ENCODE data around the gene SMIM33. TPM values are rescaled to one million over a fixed set of nuclear protein-coding genes. Genes with fewer than 3 reads are reported as not detected.

Gene SMIM33
- total RNA-seq, 1 experiment from 2014 or later, result not detected

DNA sequence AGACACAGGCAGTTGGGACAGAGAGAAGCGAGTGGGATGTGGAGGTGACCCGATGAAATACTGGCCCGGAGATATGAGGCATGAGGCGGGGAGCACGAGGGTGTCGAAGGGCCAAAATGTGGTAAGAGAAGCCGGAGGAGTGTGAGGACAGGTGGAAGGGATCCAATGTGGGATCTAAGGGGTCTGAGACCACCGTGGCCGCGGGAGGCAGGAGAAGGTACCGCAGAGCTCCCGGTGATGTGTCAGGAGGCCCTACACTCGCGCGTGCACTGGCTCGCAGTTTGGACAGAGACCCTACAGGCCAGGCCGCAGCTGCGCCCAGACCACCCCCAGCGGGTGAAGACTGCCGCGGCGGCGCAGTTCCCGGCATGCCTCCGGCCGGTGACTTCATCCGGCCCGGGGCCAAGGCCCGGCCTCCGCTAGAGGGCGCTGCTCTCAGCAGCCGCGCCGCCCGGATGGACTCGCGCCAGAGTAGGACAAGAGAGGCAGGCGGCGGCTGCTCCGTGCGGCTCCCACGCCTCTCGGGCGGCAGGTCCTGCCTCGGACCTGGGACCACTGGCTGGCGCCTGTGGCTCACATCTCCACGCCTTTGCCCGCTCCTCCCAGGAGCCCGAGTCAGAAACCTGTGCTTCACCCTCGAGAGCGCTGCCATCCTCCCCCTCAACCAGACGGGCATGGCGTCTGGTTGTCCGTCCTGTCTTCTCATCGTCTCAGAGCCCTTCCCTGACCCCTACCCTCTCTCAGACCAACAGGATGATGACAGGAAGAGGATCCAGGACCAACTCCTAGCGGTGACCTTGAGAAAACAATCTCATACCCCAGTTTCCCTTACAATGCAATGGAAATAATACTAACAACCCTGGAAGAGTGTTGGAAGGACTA, 47.1 kb downstream of the SMIM33 start (continued):
- TF ChIP-seq, protein P1, sequence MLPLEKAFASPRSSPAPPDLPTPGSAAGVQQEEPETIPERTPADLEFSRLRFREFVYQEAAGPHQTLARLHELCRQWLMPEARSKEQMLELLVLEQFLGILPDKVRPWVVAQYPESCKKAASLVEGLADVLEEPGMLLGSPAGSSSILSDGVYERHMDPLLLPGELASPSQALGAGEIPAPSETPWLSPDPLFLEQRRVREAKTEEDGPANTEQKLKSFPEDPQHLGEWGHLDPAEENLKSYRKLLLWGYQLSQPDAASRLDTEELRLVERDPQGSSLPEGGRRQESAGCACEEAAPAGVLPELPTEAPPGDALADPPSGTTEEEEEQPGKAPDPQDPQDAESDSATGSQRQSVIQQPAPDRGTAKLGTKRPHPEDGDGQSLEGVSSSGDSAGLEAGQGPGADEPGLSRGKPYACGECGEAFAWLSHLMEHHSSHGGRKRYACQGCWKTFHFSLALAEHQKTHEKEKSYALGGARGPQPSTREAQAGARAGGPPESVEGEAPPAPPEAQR (CRISPR knock-in tag; IDR thresholded peaks at IDR 0.05), result no peak
- TF ChIP-seq TEAD4 (CRISPR knock-in tag; IDR thresholded peaks at IDR 0.05), result peak; percentile 23; the same call in 1 of the 2 replicates
- TF ChIP-seq, protein P2, sequence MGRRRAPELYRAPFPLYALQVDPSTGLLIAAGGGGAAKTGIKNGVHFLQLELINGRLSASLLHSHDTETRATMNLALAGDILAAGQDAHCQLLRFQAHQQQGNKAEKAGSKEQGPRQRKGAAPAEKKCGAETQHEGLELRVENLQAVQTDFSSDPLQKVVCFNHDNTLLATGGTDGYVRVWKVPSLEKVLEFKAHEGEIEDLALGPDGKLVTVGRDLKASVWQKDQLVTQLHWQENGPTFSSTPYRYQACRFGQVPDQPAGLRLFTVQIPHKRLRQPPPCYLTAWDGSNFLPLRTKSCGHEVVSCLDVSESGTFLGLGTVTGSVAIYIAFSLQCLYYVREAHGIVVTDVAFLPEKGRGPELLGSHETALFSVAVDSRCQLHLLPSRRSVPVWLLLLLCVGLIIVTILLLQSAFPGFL (CRISPR knock-in tag; IDR thresholded peaks at IDR 0.05; ENCODE audit: borderline replicate concordance), result no peak
- TF ChIP-seq, protein P3, sequence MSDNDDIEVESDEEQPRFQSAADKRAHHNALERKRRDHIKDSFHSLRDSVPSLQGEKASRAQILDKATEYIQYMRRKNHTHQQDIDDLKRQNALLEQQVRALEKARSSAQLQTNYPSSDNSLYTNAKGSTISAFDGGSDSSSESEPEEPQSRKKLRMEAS (CRISPR knock-in tag; IDR thresholded peaks at IDR 0.05), result peak; percentile 93
- 0 out of 2 replicates have a peak, but pooled peaks have one; percentile 20 for TF ChIP-seq EMX1 (CRISPR knock-in tag; IDR thresholded peaks at IDR 0.05)
- peak; percentile 88; the same call in 1 of the 2 replicates for TF ChIP-seq JUN (CRISPR knock-in tag; IDR thresholded peaks at IDR 0.05)
- TF ChIP-seq ETV6 (CRISPR knock-in tag; IDR thresholded peaks at IDR 0.05), result peak; percentile 91
- TF ChIP-seq, protein P4, sequence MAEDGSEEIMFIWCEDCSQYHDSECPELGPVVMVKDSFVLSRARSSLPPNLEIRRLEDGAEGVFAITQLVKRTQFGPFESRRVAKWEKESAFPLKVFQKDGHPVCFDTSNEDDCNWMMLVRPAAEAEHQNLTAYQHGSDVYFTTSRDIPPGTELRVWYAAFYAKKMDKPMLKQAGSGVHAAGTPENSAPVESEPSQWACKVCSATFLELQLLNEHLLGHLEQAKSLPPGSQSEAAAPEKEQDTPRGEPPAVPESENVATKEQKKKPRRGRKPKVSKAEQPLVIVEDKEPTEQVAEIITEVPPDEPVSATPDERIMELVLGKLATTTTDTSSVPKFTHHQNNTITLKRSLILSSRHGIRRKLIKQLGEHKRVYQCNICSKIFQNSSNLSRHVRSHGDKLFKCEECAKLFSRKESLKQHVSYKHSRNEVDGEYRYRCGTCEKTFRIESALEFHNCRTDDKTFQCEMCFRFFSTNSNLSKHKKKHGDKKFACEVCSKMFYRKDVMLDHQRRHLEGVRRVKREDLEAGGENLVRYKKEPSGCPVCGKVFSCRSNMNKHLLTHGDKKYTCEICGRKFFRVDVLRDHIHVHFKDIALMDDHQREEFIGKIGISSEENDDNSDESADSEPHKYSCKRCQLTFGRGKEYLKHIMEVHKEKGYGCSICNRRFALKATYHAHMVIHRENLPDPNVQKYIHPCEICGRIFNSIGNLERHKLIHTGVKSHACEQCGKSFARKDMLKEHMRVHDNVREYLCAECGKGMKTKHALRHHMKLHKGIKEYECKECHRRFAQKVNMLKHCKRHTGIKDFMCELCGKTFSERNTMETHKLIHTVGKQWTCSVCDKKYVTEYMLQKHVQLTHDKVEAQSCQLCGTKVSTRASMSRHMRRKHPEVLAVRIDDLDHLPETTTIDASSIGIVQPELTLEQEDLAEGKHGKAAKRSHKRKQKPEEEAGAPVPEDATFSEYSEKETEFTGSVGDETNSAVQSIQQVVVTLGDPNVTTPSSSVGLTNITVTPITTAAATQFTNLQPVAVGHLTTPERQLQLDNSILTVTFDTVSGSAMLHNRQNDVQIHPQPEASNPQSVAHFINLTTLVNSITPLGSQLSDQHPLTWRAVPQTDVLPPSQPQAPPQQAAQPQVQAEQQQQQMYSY (CRISPR knock-in tag; IDR thresholded peaks at IDR 0.05), result peak; percentile 70
- peak; percentile 32; the same call in 1 of the 2 replicates for TF ChIP-seq TP53 (CRISPR knock-in tag; IDR thresholded peaks at IDR 0.05)
- no peak for TF ChIP-seq ZNF219 (CRISPR knock-in tag; IDR thresholded peaks at IDR 0.05; ENCODE audit: borderline replicate concordance)
- TF ChIP-seq, protein P5, sequence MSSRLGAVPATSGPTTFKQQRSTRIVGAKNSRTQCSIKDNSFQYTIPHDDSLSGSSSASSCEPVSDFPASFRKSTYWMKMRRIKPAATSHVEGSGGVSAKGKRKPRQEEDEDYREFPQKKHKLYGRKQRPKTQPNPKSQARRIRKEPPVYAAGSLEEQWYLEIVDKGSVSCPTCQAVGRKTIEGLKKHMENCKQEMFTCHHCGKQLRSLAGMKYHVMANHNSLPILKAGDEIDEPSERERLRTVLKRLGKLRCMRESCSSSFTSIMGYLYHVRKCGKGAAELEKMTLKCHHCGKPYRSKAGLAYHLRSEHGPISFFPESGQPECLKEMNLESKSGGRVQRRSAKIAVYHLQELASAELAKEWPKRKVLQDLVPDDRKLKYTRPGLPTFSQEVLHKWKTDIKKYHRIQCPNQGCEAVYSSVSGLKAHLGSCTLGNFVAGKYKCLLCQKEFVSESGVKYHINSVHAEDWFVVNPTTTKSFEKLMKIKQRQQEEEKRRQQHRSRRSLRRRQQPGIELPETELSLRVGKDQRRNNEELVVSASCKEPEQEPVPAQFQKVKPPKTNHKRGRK (CRISPR knock-in tag; IDR thresholded peaks at IDR 0.05; ENCODE audit: borderline replicate concordance), result no peak
- TF ChIP-seq, protein P6, sequence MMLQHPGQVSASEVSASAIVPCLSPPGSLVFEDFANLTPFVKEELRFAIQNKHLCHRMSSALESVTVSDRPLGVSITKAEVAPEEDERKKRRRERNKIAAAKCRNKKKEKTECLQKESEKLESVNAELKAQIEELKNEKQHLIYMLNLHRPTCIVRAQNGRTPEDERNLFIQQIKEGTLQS (CRISPR knock-in tag; conservative IDR thresholded peaks at IDR 0.05), result no peak
- TF ChIP-seq, protein P7, sequence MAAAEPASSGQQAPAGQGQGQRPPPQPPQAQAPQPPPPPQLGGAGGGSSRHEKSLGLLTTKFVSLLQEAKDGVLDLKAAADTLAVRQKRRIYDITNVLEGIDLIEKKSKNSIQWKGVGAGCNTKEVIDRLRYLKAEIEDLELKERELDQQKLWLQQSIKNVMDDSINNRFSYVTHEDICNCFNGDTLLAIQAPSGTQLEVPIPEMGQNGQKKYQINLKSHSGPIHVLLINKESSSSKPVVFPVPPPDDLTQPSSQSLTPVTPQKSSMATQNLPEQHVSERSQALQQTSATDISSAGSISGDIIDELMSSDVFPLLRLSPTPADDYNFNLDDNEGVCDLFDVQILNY (CRISPR knock-in tag; IDR thresholded peaks at IDR 0.05), result peak; percentile 79
- TF ChIP-seq GABPB1 (CRISPR knock-in tag; IDR thresholded peaks at IDR 0.05), result peak; percentile 84
- 0 out of 2 replicates have a peak, but pooled peaks have one; percentile 76 for TF ChIP-seq ZNF416 (CRISPR knock-in tag; IDR thresholded peaks at IDR 0.05)
- peak; percentile 83; the same call in 1 of the 2 replicates for TF ChIP-seq KAT7 (CRISPR knock-in tag; IDR thresholded peaks at IDR 0.05; ENCODE audit: borderline replicate concordance)
- TF ChIP-seq ZNF232 (CRISPR knock-in tag; IDR thresholded peaks at IDR 0.05), result peak; percentile 91
- TF ChIP-seq FOXP1 (CRISPR knock-in tag; IDR thresholded peaks at IDR 0.05; ENCODE audit: borderline replicate concordance), result peak; percentile 90
- 0 out of 2 replicates have a peak, but pooled peaks have one; percentile 17 for TF ChIP-seq HMGA2 (CRISPR knock-in tag; IDR thresholded peaks at IDR 0.05)
- no peak for TF ChIP-seq ZNF423 (CRISPR knock-in tag; IDR thresholded peaks at IDR 0.05)
- TF ChIP-seq, protein P8, sequence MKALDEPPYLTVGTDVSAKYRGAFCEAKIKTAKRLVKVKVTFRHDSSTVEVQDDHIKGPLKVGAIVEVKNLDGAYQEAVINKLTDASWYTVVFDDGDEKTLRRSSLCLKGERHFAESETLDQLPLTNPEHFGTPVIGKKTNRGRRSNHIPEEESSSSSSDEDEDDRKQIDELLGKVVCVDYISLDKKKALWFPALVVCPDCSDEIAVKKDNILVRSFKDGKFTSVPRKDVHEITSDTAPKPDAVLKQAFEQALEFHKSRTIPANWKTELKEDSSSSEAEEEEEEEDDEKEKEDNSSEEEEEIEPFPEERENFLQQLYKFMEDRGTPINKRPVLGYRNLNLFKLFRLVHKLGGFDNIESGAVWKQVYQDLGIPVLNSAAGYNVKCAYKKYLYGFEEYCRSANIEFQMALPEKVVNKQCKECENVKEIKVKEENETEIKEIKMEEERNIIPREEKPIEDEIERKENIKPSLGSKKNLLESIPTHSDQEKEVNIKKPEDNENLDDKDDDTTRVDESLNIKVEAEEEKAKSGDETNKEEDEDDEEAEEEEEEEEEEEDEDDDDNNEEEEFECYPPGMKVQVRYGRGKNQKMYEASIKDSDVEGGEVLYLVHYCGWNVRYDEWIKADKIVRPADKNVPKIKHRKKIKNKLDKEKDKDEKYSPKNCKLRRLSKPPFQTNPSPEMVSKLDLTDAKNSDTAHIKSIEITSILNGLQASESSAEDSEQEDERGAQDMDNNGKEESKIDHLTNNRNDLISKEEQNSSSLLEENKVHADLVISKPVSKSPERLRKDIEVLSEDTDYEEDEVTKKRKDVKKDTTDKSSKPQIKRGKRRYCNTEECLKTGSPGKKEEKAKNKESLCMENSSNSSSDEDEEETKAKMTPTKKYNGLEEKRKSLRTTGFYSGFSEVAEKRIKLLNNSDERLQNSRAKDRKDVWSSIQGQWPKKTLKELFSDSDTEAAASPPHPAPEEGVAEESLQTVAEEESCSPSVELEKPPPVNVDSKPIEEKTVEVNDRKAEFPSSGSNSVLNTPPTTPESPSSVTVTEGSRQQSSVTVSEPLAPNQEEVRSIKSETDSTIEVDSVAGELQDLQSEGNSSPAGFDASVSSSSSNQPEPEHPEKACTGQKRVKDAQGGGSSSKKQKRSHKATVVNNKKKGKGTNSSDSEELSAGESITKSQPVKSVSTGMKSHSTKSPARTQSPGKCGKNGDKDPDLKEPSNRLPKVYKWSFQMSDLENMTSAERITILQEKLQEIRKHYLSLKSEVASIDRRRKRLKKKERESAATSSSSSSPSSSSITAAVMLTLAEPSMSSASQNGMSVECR (CRISPR knock-in tag; IDR thresholded peaks at IDR 0.05; ENCODE audit: borderline replicate concordance), result peak; percentile 85
- no peak for TF ChIP-seq NR2C2 (CRISPR knock-in tag; IDR thresholded peaks at IDR 0.05)
- TF ChIP-seq, protein P9, sequence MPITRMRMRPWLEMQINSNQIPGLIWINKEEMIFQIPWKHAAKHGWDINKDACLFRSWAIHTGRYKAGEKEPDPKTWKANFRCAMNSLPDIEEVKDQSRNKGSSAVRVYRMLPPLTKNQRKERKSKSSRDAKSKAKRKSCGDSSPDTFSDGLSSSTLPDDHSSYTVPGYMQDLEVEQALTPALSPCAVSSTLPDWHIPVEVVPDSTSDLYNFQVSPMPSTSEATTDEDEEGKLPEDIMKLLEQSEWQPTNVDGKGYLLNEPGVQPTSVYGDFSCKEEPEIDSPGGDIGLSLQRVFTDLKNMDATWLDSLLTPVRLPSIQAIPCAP (CRISPR knock-in tag; IDR thresholded peaks at IDR 0.05), result peak; percentile 65; the same call in 1 of the 2 replicates
